Stimulated activated CD8-positive, alpha-beta memory T cell treated with anti-CD3 and anti-CD28 coated beads, Interleukin-4, amount 100 ng/mL, for 1 hour (primary cell): ENCODE results near the gene PRKAG2.
"Not testable (repeated sequence)": the region's sequence is repeated elsewhere in the genome, so short reads cannot be mapped to it uniquely, and the experiment has no call there.

Experiments
- DNase-seq, 2 donors: peaks; one replicate each; pipeline ENCODE4 v3.0.0-alpha.2; 2020; ENCODE audit warnings: low read depth in 2 of 2, low spot score in 1 of 2

PRKAG2 gene

DNA sequence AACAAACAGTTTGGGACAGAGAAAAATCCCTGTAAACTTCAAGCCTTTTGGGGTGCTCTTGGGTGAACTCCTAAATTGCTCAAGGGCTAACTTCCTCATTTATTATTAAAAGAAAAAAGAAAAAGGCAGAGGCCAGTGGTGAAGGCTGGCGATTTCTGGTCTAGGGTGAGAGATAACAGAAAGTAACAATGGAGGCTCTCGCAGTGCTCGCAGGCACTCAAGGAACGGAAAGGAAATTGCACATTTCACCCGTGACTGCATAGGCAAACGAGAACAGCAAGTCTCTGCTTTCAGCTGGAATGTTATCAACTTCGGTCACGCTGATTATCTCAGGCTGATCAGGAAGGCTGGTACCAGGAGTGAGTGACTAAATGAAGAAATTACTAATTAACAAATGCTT lies 70.7 kb downstream of the PRKAG2 start:
- DNase-seq: no peak

DNA sequence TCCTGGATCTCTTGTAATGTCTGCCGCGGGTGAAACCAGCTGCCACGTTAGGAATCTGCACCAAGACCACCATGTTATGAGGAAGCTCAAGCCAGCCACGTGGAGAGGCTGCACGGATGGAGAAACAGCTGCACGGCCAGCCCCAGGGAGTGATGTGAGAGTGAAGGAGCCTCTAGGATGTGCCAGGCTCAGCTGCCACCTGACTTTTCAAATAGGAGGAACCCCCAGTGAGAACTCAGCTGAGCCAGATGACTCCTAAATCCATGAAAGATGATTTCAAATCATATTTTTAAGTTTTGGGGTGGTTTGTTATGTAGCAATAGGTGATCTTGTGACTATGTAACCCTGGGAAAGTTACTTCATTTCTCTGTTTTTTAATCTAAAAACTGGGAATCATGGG lies 71.7 kb downstream of the PRKAG2 start:
- DNase-seq: no peak

DNA sequence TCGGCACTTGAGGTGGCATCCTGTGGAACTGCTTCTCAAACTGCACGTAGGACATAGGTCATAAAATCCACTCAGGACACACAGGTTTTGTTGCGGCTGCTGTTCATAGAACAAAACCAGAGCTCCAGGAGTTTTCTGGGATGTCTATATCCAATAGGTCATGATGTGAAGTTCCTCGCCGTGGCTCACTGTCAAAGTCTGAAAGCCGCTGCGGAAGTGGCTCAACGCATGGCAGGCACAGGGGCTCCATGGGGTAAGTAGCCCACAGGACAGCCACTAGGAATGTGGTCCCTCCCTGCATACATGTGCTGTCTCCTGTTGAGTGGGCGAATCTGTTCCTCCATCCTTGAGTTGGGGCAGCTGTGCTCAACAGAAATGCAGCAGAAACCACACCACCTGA lies 72.2 kb downstream of the PRKAG2 start:
- DNase-seq: no peak

- no peak for DNase-seq
These were observed 73.1 kb downstream of the PRKAG2 start for GRCh38 chr7:151803841-151804240.

DNA sequence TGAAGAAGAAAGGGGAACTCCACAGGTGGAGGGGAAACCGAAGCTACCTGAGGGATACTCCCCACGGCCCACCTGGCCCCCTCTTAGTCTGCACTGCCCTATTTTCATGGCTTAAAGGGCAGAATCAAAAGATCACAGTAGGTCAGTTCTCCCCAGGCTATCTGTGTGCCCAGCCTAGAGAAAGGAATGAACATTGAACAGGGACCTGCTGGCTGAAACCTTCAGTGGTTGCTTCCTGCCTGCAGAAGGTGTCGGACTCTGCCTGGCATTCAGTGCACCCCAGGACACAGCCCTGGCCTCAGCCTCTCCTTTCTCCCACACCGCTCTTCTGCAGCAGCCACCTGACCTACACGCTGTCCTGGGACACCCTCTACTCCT lies 74.5 kb downstream of the PRKAG2 start:
- no peak for DNase-seq

DNA sequence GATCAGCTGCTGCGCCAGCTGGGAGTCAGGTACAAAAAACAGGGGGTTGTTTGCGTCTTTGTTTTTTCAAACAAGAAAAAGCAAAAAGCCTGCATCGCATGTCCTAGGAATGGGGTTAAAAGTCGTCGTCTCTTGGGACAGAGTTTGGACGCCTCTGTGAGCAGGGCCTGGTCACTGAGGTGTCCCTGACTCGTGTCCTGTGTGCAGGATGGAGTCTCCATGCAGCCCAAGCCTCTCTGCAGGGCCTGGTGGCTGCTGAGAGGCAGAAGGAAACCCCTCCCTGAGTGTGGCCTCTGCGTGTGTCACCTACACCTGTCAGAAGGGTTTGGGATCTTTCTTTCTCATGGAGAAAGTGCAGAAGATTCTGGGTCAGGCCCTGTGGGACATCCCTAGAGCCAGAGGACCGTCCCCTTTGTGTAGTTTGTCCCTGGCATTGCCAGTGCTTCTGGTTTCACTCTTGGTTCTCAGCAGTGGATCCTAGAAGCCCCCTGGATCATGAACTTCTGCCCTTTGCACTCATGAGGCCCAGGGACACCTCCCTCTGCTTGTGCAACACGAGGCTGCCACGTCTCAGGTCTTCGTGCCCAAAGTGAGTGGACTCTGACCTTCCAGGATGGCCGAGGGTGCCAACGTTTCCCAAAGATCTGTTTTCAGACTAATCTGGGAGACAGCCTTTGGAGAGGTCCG lies 75.0 kb downstream of the PRKAG2 start:
- DNase-seq: no peak

DNA sequence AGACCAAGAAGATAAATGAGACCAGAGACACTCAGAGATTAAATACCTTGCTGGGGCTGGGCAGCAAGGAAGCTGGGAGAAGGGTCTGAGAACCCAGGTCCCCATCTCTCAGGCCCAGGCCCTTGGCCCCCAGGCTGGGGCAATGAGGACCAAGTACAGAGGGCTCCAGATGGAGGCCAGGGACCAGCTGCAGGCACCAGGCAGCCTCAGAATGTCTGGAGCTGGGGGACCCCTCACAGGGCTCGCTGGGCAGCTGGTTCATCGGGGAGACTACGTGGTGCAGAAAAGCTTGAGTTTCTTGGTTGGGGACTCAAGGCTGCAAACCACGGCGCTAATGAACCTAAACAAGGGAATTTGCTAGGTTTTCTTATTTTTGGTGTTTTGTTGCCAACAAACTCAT lies 75.6 kb downstream of the PRKAG2 start:
- DNase-seq: no peak

GRCh38 chr7:151800861-151801260 lies 76.1 kb downstream of the PRKAG2 start:
- DNase-seq: no peak

GRCh38 chr7:151800391-151800790 lies 76.5 kb downstream of the PRKAG2 start:
- DNase-seq: no peak

DNA sequence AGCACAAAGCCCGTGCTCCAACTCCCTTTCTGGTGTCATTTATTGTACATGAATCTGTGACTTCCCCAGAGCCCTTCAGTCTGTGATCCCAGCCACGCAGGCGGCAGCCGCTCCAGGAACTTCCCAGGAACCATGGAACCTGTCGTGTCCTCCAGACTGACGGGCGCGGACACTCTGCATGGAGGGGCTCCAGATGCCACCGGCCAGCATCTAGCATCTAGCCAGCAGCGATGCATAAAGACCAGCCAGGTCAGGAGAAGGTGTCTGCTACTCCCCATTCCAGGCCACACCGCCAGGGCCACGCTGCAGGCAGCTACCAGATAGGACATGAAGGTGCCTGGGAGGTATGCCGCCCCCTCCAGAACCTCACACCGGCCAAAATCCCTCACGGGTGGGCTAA lies 77.4 kb downstream of the PRKAG2 start:
- DNase-seq: no peak

- DNase-seq: no peak
These were observed 78.0 kb downstream of the PRKAG2 start for GRCh38 chr7:151798851-151799448.

DNA sequence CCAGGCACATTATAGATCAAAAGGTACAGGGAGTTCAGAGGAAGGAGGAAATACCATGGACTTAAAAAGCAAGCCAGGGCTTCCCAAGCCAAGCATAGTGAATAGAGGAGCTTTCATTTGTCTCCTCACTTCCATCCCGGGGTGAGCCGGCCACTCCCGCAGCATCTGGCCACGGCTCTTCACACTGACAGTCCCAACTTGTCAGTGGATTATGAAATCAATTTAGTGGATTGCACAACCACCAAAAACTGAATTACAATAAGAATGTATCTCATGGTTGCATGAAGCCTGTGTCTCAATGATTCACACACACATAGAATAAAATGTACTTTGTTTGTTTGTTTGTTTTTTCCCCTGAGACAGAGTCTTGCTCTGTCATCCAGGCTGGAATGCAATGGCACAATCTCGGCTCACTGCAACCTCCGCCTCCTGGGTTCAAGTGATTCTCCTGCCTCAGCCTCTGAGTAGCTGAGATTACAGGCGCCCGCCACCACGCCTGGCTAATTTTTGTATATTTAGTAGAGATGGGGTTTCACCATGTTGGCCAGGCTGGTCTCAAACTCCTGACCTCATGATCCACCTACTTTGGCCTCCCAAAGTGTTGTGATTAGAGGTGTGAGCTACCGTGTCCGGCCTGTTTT lies 79.1 kb downstream of the PRKAG2 start:
- DNase-seq: not testable (repeated sequence)

DNA sequence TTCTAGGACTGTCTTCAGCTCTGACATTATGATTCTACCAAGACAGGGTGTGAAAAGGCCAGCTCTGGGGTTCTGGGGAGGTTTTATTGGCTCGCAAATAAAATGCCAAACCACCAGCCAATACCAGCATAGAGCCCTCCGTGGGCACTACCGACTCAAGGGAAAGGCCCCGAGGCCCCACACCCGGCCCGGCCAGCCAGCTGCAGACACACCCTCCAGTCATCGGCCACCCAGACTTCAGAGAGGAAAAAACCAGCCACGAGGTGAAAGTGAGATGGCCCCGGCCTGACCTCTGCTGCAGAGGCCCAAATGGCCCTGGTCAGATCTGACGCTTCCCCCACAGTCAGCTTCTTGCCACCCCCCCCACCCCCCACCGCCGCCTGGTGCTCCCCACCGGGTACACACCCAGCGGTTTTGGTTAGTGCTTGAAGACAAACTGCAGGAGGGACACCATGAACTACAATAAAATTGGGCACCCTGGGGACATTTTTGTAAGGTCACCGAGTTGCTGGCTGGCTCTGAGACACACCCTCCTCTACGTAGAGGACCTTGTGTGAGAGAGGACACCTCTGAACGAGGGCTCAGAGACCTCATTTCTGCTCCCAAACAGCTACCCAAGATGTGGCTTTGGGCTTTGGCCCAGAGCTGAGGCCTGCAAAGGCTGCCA lies 79.9 kb downstream of the PRKAG2 start:
- DNase-seq: no peak

GRCh38 chr7:151796091-151796870 lies 80.6 kb downstream of the PRKAG2 start:
- DNase-seq: no peak

GRCh38 chr7:151795168-151795811 lies 81.6 kb downstream of the PRKAG2 start:
- peak in 1 of 2 donors; percentile 17 for DNase-seq

- no peak for DNase-seq
These were observed 82.3 kb downstream of the PRKAG2 start for GRCh38 chr7:151794508-151795167.

GRCh38 chr7:151793991-151794507 lies 82.9 kb downstream of the PRKAG2 start:
- no peak for DNase-seq

DNA sequence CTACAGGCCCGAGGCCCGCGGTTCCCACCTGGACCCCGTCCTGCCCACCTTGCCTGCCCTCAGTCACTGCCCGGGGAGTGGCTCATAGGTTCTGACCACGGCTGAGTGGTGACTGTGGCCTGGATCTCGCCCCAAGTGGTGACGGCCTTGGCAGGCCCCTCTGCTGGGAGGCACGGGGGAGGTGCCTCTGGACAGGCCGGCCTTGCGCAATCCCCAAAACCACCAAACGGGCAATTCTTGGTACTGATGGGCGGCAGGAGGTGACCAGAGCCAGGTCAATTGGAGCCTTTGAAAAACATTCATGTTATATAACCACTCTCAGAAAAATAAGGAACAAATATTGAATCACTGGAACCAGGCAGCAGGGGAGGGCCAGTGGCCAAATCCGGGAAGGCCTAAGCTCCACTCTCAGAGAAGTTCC lies 83.4 kb downstream of the PRKAG2 start:
- DNase-seq: no peak

GRCh38 chr7:151792636-151793035 lies 84.3 kb downstream of the PRKAG2 start:
- no peak for DNase-seq

- no peak for DNase-seq
These were observed 84.8 kb downstream of the PRKAG2 start for GRCh38 chr7:151792086-151792485.
